Kidney (tissue), 14 donors: Measurements from ENCODE around the gene BTG2. TPM values are rescaled to one million over a fixed set of nuclear protein-coding genes. Genes with fewer than 3 reads are reported as not detected.

Source experiments
- DNase-seq, 5 donors: peaks; one replicate each; pipeline ENCODE4 v3.0.0-alpha.2; 2013 to 2020
- FAIRE-seq: peaks from 2 replicates; lab custom pipeline; 2012; peaks lifted over from hg19 to GRCh38; lab: Jason Lieb, UNC
- H3K27ac ChIP-seq, 2 donors: one replicate each; pipeline ENCODE4 v1.7.0; 2013; ENCODE audit warnings: low read depth in 2 of 2, low read length in 2 of 2, inconsistent platforms in 1 of 2
- H3K27me3 ChIP-seq: one replicate; pipeline ENCODE4 v1.7.1; 2013; ENCODE audit warnings: low read length, inconsistent platforms; ENCODE audit not compliant: control insufficient read depth, insufficient read depth
- H3K36me3 ChIP-seq, 3 donors: one replicate each; pipeline versions ENCODE4 v1.7.0 to v1.7.1; 2013; ENCODE audit warnings: low read length in 3 of 3, control low read depth in 1 of 3, inconsistent platforms in 1 of 3; ENCODE audit not compliant: insufficient read depth in 3 of 3, control insufficient read depth in 2 of 3
- H3K4me1 ChIP-seq, 3 donors: one replicate each; pipeline versions ENCODE4 v1.7.0 to v1.7.1; 2013; ENCODE audit warnings: low read length in 3 of 3, inconsistent platforms in 1 of 3, low read depth in 1 of 3; ENCODE audit not compliant: control insufficient read depth in 2 of 3, insufficient read depth in 2 of 3
- H3K4me3 ChIP-seq, 3 donors: one replicate each; pipeline versions ENCODE4 v1.7.0 to v1.8.1; 2013; ENCODE audit warnings: low read length in 3 of 3, control low read depth in 1 of 3, inconsistent platforms in 1 of 3
- H3K9ac ChIP-seq, 3 donors: one replicate each; pipeline versions ENCODE4 v1.7.0 to v1.7.1; 2013; ENCODE audit warnings: low read length in 3 of 3, control low read depth in 1 of 3, inconsistent platforms in 1 of 3
- H3K9me3 ChIP-seq, 3 donors: one replicate each; pipeline versions ENCODE4 v1.7.0 to v1.7.1; 2013; ENCODE audit warnings: low read length in 3 of 3, control low read depth in 1 of 3, inconsistent platforms in 1 of 3; ENCODE audit not compliant: control insufficient read depth in 2 of 3, insufficient read depth in 1 of 3
- intact Hi-C: fragments of 100-400 bp; cut with DNase I; formaldehyde crosslinking; loops from one replicate; pipeline ENCODE4 v1.11.1; 2022
- polyA plus RNA-seq: library from polyadenylated mRNA; stranded (reverse); fragments of 350-450 nt; fragmentation: Illumina TruSeq; extraction: RNeasy Lipid Tissue Mini Kit (QIAGEN cat#74804); gene quantifications from one replicate; pipeline ENCODE4 v1.2.3, GENCODE V29; 2014; ENCODE audit warnings: low read depth, low replicate concordance; ENCODE audit not compliant: insufficient read depth
- total RNA-seq: library from RNA; stranded (reverse); fragmentation: NEBNext Ultra II Directional; extraction: Animal tissue kit (Norgen Biotek cat#: 25700); gene quantifications from one replicate; pipeline ENCODE4 v1.2.1, GENCODE V29; 2021
- TF ChIP-seq, protein P1 (sequence below): IDR thresholded peaks from 3 replicates; pipeline ENCODE4 v1.5.1; 2012; ENCODE audit warnings: mild to moderate bottlenecking, moderate library complexity, borderline replicate concordance; ENCODE audit not compliant: insufficient read depth; ENCODE audit errors: extremely low read depth
- donor health status: control.
- donor health status: control.
- donor health status: control.
- donor health status: control.
- donor health status: control.
- donor health status: DM: yes; HTN: yes; CAD: no.
- donor health status: Normal renal cell carcinoma (clear cell type).

Gene BTG2
- total and polyA plus RNA-seq, 2 donors from 2014 or later = 59.9 to 156 TPM

DNA sequence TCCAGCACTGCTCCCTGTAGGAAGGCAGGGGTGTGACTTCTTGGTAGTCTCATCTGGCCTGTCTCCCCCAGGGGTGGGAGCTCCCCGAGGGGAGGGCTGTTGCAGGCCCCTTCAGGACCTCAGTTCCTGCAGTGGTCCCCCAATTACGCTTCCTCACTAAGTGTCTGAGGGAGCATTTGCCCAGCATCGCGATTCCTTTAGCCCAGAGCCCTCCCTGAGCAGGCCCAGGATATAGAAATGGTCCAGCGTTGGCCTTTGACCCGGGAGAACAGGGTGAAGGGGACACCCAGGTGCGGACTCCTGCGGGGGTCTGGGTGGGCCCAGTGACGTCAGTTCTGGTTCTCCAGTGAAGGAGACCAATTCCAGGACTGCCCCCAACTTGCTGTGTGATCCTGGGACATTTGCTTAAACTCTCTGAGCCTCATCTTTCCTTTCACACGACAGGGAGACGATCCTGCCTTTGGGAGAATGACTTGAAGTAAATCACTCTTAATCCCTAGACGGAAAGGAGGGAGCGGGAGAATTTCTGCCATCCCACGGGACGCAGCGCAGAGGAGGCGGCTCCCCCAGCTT is 32.6 kb upstream of the BTG2 start:
- Histone ChIP-seq H3K27me3 (no peaks in the 10 kb centered on the region), H3K4me3 (peak overlapping the region in 1 of 3 donors; percentile 5), H3K27ac (peak overlapping the region; percentile 0 to 33), H3K4me1 (peaks cover 0 to 14% (median 2%) of the 10 kb centered on the region in 3 donors), H3K36me3 (no peaks in the 10 kb centered on the region), H3K9me3 (no peaks in the 10 kb centered on the region), H3K9ac (no peak overlapping the region)
- TF ChIP-seq, protein P1, sequence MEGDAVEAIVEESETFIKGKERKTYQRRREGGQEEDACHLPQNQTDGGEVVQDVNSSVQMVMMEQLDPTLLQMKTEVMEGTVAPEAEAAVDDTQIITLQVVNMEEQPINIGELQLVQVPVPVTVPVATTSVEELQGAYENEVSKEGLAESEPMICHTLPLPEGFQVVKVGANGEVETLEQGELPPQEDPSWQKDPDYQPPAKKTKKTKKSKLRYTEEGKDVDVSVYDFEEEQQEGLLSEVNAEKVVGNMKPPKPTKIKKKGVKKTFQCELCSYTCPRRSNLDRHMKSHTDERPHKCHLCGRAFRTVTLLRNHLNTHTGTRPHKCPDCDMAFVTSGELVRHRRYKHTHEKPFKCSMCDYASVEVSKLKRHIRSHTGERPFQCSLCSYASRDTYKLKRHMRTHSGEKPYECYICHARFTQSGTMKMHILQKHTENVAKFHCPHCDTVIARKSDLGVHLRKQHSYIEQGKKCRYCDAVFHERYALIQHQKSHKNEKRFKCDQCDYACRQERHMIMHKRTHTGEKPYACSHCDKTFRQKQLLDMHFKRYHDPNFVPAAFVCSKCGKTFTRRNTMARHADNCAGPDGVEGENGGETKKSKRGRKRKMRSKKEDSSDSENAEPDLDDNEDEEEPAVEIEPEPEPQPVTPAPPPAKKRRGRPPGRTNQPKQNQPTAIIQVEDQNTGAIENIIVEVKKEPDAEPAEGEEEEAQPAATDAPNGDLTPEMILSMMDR = no peak
- DNase-seq (peak in 2 of 5 donors; percentile 8 to 81), FAIRE-seq (no peak)
- intact Hi-C loops = loop anchor here (5.0 to 10.0 kb wide), 2 partner anchors 60 to 222 kb away; partner anchors contain the start of gene OPTC

GRCh38 chr1:203273206-203273868 is 32.0 kb upstream of the BTG2 start:
- DNase-seq = peak; percentile 92 to 95 (median 94)
- TF ChIP-seq, protein P1 = peak; percentile 99
- Histone ChIP-seq H3K27ac (peak overlapping the region; percentile 0 to 33), H3K36me3 (no peaks in the 10 kb centered on the region), H3K27me3 (no peaks in the 10 kb centered on the region), H3K9ac (peak overlapping the region in 2 of 3 donors; percentile 2 to 44), H3K9me3 (no peaks in the 10 kb centered on the region), H3K4me3 (peak overlapping the region in 2 of 3 donors; percentile 40 to 53), H3K4me1 (peaks cover 5 to 20% (median 6%) of the 10 kb centered on the region in 3 donors)
- FAIRE-seq = no peak
- intact Hi-C loops = loop anchor here (5.0 to 10.0 kb wide), 2 partner anchors 59 to 221 kb away; partner anchors contain the start of gene OPTC

DNA sequence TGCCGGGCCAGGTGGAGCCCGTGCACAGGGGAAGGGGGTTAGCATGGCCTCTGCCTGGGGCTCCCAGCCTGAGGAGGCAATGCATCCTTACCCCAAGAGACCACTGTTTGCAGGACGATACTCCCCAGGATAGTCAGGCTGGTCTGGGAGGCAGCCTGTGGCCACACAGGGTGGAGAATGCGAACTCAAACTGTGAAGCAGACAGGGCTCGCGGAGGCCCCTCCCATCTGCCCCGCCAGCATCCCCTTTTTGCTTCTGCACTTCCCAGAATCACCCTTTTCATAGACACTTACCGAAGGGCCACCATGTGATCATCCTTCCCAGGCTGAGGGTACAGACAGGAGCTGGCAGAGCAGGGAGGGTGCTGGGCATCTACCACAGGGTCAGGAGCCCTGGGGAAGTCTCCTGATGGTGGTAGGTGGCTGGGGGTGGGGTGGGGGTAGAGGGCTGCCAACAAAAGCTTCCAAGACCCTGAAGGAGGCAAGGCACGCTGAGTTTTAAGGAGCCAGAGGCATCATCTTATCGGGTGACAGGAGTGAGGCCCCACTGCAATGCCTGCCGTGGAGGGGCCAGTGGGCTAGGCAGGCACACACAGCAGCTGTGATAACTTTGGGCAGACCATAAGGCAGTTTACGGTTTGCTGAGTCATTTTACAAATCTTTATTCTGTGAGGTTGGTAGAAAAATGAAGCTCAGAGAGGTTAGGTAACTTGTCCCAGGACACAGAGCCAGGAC is 31.3 kb upstream of the BTG2 start:
- H3K4me3 ChIP-seq = peak overlapping the region in 1 of 3 donors; percentile 53
- H3K27me3 ChIP-seq = no peaks in the 10 kb centered on the region
- intact Hi-C loops = loop anchor here (5.0 to 10.0 kb wide), 2 partner anchors 58 to 221 kb away; partner anchors contain the start of gene OPTC
- peak overlapping the region in 1 of 2 donors; percentile 49 for H3K27ac ChIP-seq
- H3K9ac ChIP-seq = peak overlapping the region in 2 of 3 donors; percentile 2 to 44
- peak in 3 of 5 donors; percentile 15 to 82 (median 66) for DNase-seq
- FAIRE-seq = no peak
- no peaks in the 10 kb centered on the region for H3K36me3 ChIP-seq
- TF ChIP-seq, protein P1 = no peak
- peaks cover 5 to 27% (median 8%) of the 10 kb centered on the region in 3 donors for H3K4me1 ChIP-seq
- no peaks in the 10 kb centered on the region for H3K9me3 ChIP-seq
